ENCODE data around the gene BNIPL. TPM values are rescaled to one million over a fixed set of nuclear protein-coding genes. Genes with fewer than 3 reads are reported as not detected.

BNIPL gene
- total and polyA plus RNA-seq, 2 of the 13 experiments (the other 11 are each of a cell fraction or from before 2014, with no cell fraction given) = 0.40 to 1.1 TPM

- POLR2A ChIA-PET = interaction anchor here (0.7 kb wide), 2 partner anchors 16 to 54 kb away, joined by 4 read pairs; no protein-coding TSS in a partner anchor
- in situ Hi-C loops (cut with HindIII; ENCODE audit: extremely low pct_ligation_motif_present, low pct_unique_long_range_greater_than_20kb) (no loop called here), intact Hi-C loops (cut with micrococcal nuclease; ENCODE audit: unreplicated experiment) (no loop called here)
- no peak for ATAC-seq
- H3K36me3 ChIP-seq (replicated peaks in 1 of 2; ENCODE audit: control insufficient read depth in 1 of 2, insufficient read depth in 2 of 2, low read length in 2 of 2) = no peaks in the 10 kb centered on the region
- H3K9me3 ChIP-seq (ENCODE audit: low read length) = no peaks in the 10 kb centered on the region
- TF ChIP-seq TBX3 (IDR thresholded peaks at IDR 0.05; ENCODE audit: borderline replicate concordance) (no peak), EP300 (IDR thresholded peaks at IDR 0.05; ENCODE audit: low read depth in 2 of 2, low read length in 2 of 2) (no peak), EP300 (CRISPR knock-in tag; IDR thresholded peaks at IDR 0.05; ENCODE audit: borderline replicate concordance) (no peak), POGZ (CRISPR knock-in tag; IDR thresholded peaks at IDR 0.05) (no peak), ZNF891 (CRISPR knock-in tag; IDR thresholded peaks at IDR 0.05) (no peak), ZNF496 (CRISPR knock-in tag; IDR thresholded peaks at IDR 0.05; ENCODE audit: insufficient replicate concordance) (no peak), ERF (CRISPR knock-in tag; IDR thresholded peaks at IDR 0.05) (no peak), RFX5 (IDR thresholded peaks at IDR 0.05; ENCODE audit: low read depth, low read length) (no peak), CC2D1A (CRISPR knock-in tag; IDR thresholded peaks at IDR 0.05) (no peak), ASH2L (IDR thresholded peaks at IDR 0.05; ENCODE audit: insufficient read length, low read depth, low read length) (no peak)
- no peaks in the 10 kb centered on the region for H3K27me3 ChIP-seq (ENCODE audit: control insufficient read depth in 1 of 2, insufficient read depth in 2 of 2, low read length in 2 of 2)
- no peak for DNase-seq (ENCODE audit: low spot score)
- FAIRE-seq = no peak
- no peak overlapping the region for H2AFZ ChIP-seq (ENCODE audit: low read length)
- no peaks in the 10 kb centered on the region for H3K79me2 ChIP-seq (ENCODE audit: insufficient read depth, low read length)
- H3K4me1 ChIP-seq (ENCODE audit: insufficient read depth, low read length) = peaks cover 20% of the 10 kb centered on the region
- no peak overlapping the region for H3K27ac ChIP-seq (ENCODE audit: extremely low read length, insufficient read depth, low read length)
- no peak overlapping the region for H3K9ac ChIP-seq (ENCODE audit: insufficient read depth, low read depth, low read length)
- WGBS (ENCODE audit: low lambda C conversion rate) = 73% methylated on average over 3 of the region's 4 CpGs
- no peak overlapping the region for H3K4me3 ChIP-seq (replicated peaks in 1 of 3; ENCODE audit: insufficient read depth in 1 of 3, low read depth in 2 of 3, low read length in 3 of 3)
- H3K4me2 ChIP-seq (ENCODE audit: low read depth, low read length) = no peak overlapping the region
- no peaks in the 10 kb centered on the region for H4K20me1 ChIP-seq (ENCODE audit: insufficient read depth, low read length)
- CTCF ChIA-PET (ENCODE audit: low intra/inter-chr PET ratio, low total read pairs) = no interaction called here
- no TSS peak for BruUV-seq (replicated peaks)
These were observed 30.8 kb downstream of the BNIPL start for GRCh38 chr1:151067185-151067584.

- ChIA-PET POLR2A (no interaction called here), CTCF (ENCODE audit: low intra/inter-chr PET ratio, low total read pairs) (no interaction called here)
- Histone ChIP-seq H3K4me1 (ENCODE audit: insufficient read depth, low read length) (peaks cover 25% of the 10 kb centered on the region), H3K27me3 (ENCODE audit: control insufficient read depth in 1 of 2, insufficient read depth in 2 of 2, low read length in 2 of 2) (no peaks in the 10 kb centered on the region), H3K4me2 (ENCODE audit: low read depth, low read length) (no peak overlapping the region), H3K36me3 (replicated peaks in 1 of 2; ENCODE audit: control insufficient read depth in 1 of 2, insufficient read depth in 2 of 2, low read length in 2 of 2) (no peaks in the 10 kb centered on the region), H3K9me3 (ENCODE audit: low read length) (no peaks in the 10 kb centered on the region), H2AFZ (ENCODE audit: low read length) (no peak overlapping the region), H3K4me3 (replicated peaks in 1 of 3; ENCODE audit: insufficient read depth in 1 of 3, low read depth in 2 of 3, low read length in 3 of 3) (no peak overlapping the region), H3K9ac (ENCODE audit: insufficient read depth, low read depth, low read length) (no peak overlapping the region), H4K20me1 (ENCODE audit: insufficient read depth, low read length) (no peaks in the 10 kb centered on the region), H3K27ac (ENCODE audit: extremely low read length, insufficient read depth, low read length) (no peak overlapping the region), H3K79me2 (ENCODE audit: insufficient read depth, low read length) (no peaks in the 10 kb centered on the region)
- no peak for DNase-seq (ENCODE audit: low spot score)
- no peak for ATAC-seq
- intact Hi-C loops (cut with micrococcal nuclease; ENCODE audit: unreplicated experiment) (no loop called here), in situ Hi-C loops (cut with HindIII; ENCODE audit: extremely low pct_ligation_motif_present, low pct_unique_long_range_greater_than_20kb) (no loop called here)
- WGBS (ENCODE audit: low lambda C conversion rate) = 26% methylated on average over 5 of the region's 5 CpGs
- FAIRE-seq = no peak
- BruUV-seq (replicated peaks) = no TSS peak
- TF ChIP-seq GMEB1 (CRISPR knock-in tag; IDR thresholded peaks at IDR 0.05; ENCODE audit: borderline replicate concordance) (no peak), HNRNPUL1 (IDR thresholded peaks at IDR 0.05; ENCODE audit: low read depth, low read length) (no peak), JUND (CRISPR knock-in tag; IDR thresholded peaks at IDR 0.05) (no peak), ZNF276 (CRISPR knock-in tag; IDR thresholded peaks at IDR 0.05; ENCODE audit: low read depth) (no peak), KDM4B (CRISPR knock-in tag; IDR thresholded peaks at IDR 0.05) (no peak), ZFP90 (CRISPR knock-in tag; IDR thresholded peaks at IDR 0.05; ENCODE audit: borderline replicate concordance) (no peak), ZNF501 (CRISPR knock-in tag; IDR thresholded peaks at IDR 0.05) (no peak), KLF15 (CRISPR knock-in tag; IDR thresholded peaks at IDR 0.05; ENCODE audit: borderline replicate concordance) (no peak)
These were observed 32.7 kb downstream of the BNIPL start for GRCh38 chr1:151069103-151069486.
